Karpas-422 (cell line): ENCODE results near the gene RPF1. TPM values are rescaled to one million over a fixed set of nuclear protein-coding genes. Genes with fewer than 3 reads are reported as not detected.
"Not testable (repeated sequence)": the region's sequence is repeated elsewhere in the genome, so short reads cannot be mapped to it uniquely, and the experiment has no call there.

Experiments used
- DNase-seq: peaks from one replicate; pipeline ENCODE4 v3.0.0-alpha.2; 2015
- H2AFZ ChIP-seq: fragments of 200-600 bp; sonication (generic); 2 replicates; pipeline ENCODE4 v1.6.1; 2014; ENCODE audit warnings: antibody characterized with exemption, low read length, mixed read lengths
- H3K27ac ChIP-seq: fragments of 200-600 bp; sonication (generic); 2 replicates; pipeline ENCODE4 v1.5.1; 2014; ENCODE audit warnings: mild to moderate bottlenecking, low read length, moderate library complexity
- H3K27me3 ChIP-seq: fragments of 200-600 bp; sonication (generic); 2 replicates; pipeline ENCODE4 v1.6.1; 2014; ENCODE audit warnings: low read length, mixed read lengths
- H3K36me3 ChIP-seq: fragments of 200-600 bp; sonication (generic); 2 replicates; pipeline ENCODE4 v1.6.1; 2014; ENCODE audit warnings: low read length, mixed read lengths; ENCODE audit not compliant: insufficient read depth
- H3K4me1 ChIP-seq: fragments of 200-600 bp; sonication (generic); 2 replicates; pipeline ENCODE4 v1.6.1; 2014; ENCODE audit warnings: mild to moderate bottlenecking, low read length, mixed read lengths
- H3K4me2 ChIP-seq: fragments of 200-600 bp; sonication (generic); 2 replicates; pipeline ENCODE4 v1.6.1; 2014; ENCODE audit warnings: low read length, low read depth, mild to moderate bottlenecking; ENCODE audit not compliant: poor library complexity, severe bottlenecking
- H3K4me3 ChIP-seq: fragments of 200-600 bp; sonication (generic); 2 replicates; pipeline ENCODE4 v1.5.1; 2014; ENCODE audit warnings: mild to moderate bottlenecking, antibody characterized with exemption, low read length, mixed read lengths
- H3K79me2 ChIP-seq: fragments of 200-600 bp; sonication (generic); 2 replicates; pipeline ENCODE4 v1.6.1; 2014; ENCODE audit warnings: mild to moderate bottlenecking, low read length, mixed read lengths
- H3K9ac ChIP-seq: fragments of 200-600 bp; sonication (generic); 2 replicates; pipeline ENCODE4 v1.6.0; 2014; ENCODE audit warnings: low read length
- H3K9me2 ChIP-seq: fragments of 200-600 bp; sonication (generic), shearing (Covaris generic); replicated peaks from 2 replicates; pipeline ENCODE4 v1.6.0; 2014; ENCODE audit warnings: mild to moderate bottlenecking, low read length, moderate library complexity; ENCODE audit not compliant: insufficient read depth
- H3K9me3 ChIP-seq: fragments of 300-700, 200-600 bp; sonication (generic); 2 replicates; pipeline ENCODE4 v1.6.1; 2014; ENCODE audit warnings: low read length, mixed read lengths
- H4K20me1 ChIP-seq: fragments of 200-600 bp; sonication (generic); 2 replicates; pipeline ENCODE4 v1.6.1; 2014; ENCODE audit warnings: mild to moderate bottlenecking, antibody characterized with exemption, low read length, low read depth; ENCODE audit not compliant: insufficient read depth
- total RNA-seq: library from RNA; depleted of rRNA; stranded (reverse); fragments of >200 nt; shearing (Covaris generic); gene quantifications from 2 replicates; pipeline ENCODE4 v1.2.3, GENCODE V29; 2014; ENCODE audit warnings: low replicate concordance

RPF1 gene
- total RNA-seq, 1 experiment from 2014 or later = 70.8 TPM

GRCh38 chr1:84442747-84443646, 36.1 kb upstream of the RPF1 start:
- not testable (repeated sequence) for H3K4me3 ChIP-seq, H3K9me3 ChIP-seq, H3K9ac ChIP-seq, H3K27me3 ChIP-seq, H3K4me2 ChIP-seq, H3K79me2 ChIP-seq, H4K20me1 ChIP-seq, DNase-seq, H3K36me3 ChIP-seq, H2AFZ ChIP-seq, H3K27ac ChIP-seq, H3K9me2 ChIP-seq, H3K4me1 ChIP-seq

DNA sequence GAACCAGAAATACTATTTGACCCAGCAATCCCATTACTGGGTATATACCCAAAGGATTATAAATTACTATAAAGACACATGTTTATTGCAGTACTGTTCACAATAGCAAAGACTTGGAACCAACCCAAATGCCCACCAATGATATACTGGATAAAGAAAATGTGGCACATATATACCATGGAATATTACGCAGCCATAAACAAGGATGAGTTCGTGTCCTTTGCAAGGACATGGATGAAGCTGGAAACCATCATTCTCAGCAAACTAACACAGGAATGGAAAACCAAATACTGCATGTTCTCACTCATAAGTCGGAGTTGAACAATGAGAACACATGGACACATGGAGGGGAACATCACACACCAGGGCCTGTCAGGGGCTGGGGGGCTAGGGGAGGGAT, 30.4 kb upstream of the RPF1 start:
- DNase-seq, H3K9me3 ChIP-seq, H3K9me2 ChIP-seq, H3K36me3 ChIP-seq, H3K27ac ChIP-seq, H4K20me1 ChIP-seq, H3K9ac ChIP-seq, H3K79me2 ChIP-seq, H3K4me2 ChIP-seq, H3K4me1 ChIP-seq, H3K4me3 ChIP-seq, H2AFZ ChIP-seq, H3K27me3 ChIP-seq: not testable (repeated sequence)

DNA sequence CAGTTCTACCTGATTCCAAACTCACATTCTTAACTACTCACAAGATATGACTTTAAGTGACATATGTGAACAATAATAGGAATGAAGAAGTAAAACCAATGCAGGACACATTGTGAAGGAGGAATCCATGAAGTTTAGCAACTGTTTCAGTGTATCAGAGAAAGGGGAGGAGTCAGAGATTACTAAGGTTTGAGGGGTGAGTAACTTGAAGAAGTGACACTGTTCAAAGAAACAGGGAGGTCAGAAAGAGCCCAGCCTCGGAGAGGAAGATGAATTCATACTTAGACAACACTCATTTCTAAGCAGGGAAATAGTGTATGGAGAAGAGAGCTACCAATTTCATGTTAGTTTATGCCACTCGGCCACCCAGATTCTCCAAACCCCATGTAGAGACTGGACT, 28.2 kb upstream of the RPF1 start:
- no peaks in the 10 kb centered on the region for H3K9me2 ChIP-seq
- DNase-seq = no peak
- no peaks in the 10 kb centered on the region for H3K27me3 ChIP-seq
- H3K4me3 ChIP-seq = no peak overlapping the region
- H4K20me1 ChIP-seq = no peaks in the 10 kb centered on the region
- no peak overlapping the region for H3K27ac ChIP-seq
- no peak overlapping the region for H3K4me2 ChIP-seq
- no peak overlapping the region for H2AFZ ChIP-seq
- no peaks in the 10 kb centered on the region for H3K36me3 ChIP-seq
- no peaks in the 10 kb centered on the region for H3K79me2 ChIP-seq
- no peaks in the 10 kb centered on the region for H3K9me3 ChIP-seq
- H3K4me1 ChIP-seq = no peaks in the 10 kb centered on the region
- H3K9ac ChIP-seq = no peak overlapping the region

GRCh38 chr1:84452436-84452835, 26.6 kb upstream of the RPF1 start:
- H3K79me2 ChIP-seq = no peaks in the 10 kb centered on the region

DNA sequence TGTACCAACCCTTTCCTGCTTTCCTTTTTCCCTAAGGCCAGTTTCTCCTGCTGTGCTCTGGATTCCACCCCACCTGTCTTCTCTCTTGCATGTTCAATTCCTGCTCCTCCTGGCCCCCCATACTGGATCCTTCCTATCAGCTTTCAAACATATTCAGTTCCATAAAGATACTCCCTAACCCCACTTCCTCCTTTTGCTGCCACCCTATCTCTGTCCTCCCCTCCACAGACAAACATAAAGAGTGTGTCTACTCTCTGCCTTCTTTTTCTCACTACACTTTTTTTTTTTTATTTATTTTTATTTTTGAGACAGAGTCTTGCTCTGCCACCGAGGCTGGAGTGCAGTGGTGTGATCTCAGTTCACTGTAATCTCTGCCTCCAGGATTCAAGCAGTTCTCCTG, 16.9 kb upstream of the RPF1 start:
- Histone ChIP-seq H3K36me3 (no peaks in the 10 kb centered on the region), H3K79me2 (no peaks in the 10 kb centered on the region), H3K27ac (no peak overlapping the region), H3K4me3 (no peak overlapping the region), H4K20me1 (no peaks in the 10 kb centered on the region), H3K4me2 (no peak overlapping the region), H3K4me1 (no peaks in the 10 kb centered on the region), H3K9ac (no peak overlapping the region), H3K9me3 (no peaks in the 10 kb centered on the region), H3K9me2 (no peaks in the 10 kb centered on the region), H3K27me3 (no peaks in the 10 kb centered on the region), H2AFZ (no peak overlapping the region)
- DNase-seq = no peak

More at GRCh38 chr1:84452436-84452835, 26.6 kb upstream of the RPF1 start:
- Histone ChIP-seq H2AFZ (no peak overlapping the region), H3K9me2 (no peaks in the 10 kb centered on the region), H3K36me3 (no peaks in the 10 kb centered on the region), H3K9ac (no peak overlapping the region), H3K4me2 (no peak overlapping the region), H3K9me3 (no peaks in the 10 kb centered on the region), H4K20me1 (no peaks in the 10 kb centered on the region), H3K27ac (no peak overlapping the region), H3K27me3 (no peaks in the 10 kb centered on the region), H3K4me3 (no peak overlapping the region), H3K4me1 (no peaks in the 10 kb centered on the region)
- no peak for DNase-seq

DNA sequence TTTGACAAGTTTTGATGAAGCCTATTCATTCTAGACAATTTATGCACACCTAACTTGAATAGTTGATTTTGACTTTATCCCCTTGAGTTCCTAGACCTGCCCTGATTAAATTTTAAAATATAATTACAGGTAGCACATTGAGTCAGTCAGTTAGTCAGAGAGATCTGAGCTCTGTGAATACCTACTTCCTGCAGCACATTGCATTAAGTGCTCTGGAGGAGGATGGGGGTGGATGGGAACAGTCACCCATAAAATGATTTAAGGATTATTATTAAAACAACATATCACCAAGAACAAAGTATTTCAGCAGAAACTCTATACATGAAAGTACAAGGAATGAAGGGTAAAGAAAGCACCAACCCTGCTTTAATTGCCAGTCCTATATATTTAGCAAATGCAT, 11.8 kb upstream of the RPF1 start:
- Histone ChIP-seq H3K27ac (no peak overlapping the region), H3K79me2 (no peaks in the 10 kb centered on the region), H4K20me1 (no peaks in the 10 kb centered on the region), H3K4me3 (no peak overlapping the region), H3K4me1 (no peaks in the 10 kb centered on the region), H2AFZ (no peak overlapping the region), H3K9me3 (no peaks in the 10 kb centered on the region), H3K4me2 (no peak overlapping the region), H3K9ac (no peak overlapping the region), H3K36me3 (no peaks in the 10 kb centered on the region), H3K27me3 (no peaks in the 10 kb centered on the region), H3K9me2 (no peaks in the 10 kb centered on the region)
- no peak for DNase-seq

DNA sequence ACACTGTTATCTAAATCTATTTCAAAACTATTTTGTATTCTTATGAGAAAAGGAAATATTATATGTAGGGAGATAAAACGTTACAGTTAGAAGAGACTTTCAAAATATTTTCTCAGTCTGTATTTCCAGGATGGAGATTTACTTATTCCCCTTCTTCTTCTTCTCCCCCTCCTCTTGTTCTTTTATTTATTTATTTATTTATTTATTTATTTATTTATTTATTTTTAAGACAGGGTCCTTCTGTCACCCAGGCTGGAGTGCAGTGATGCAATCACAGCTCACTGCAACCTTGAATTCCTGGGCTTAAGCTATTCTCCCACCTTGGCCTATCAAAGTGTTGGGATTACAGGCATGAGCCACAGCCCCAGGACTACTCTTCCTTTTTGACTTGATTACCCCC, 2.8 kb upstream of the RPF1 start:
- peaks cover 3% of the 10 kb centered on the region; the same call in 1 of the 2 replicates for H3K9me3 ChIP-seq
- no peak overlapping the region for H3K9ac ChIP-seq
- H3K36me3 ChIP-seq = peaks cover 2% of the 10 kb centered on the region
- H4K20me1 ChIP-seq = peaks cover 7% of the 10 kb centered on the region; the same call in 1 of the 2 replicates
- no peaks in the 10 kb centered on the region for H3K9me2 ChIP-seq
- H3K79me2 ChIP-seq = peaks cover 21% of the 10 kb centered on the region
- H3K4me3 ChIP-seq = no peak overlapping the region
- H3K27ac ChIP-seq = no peak overlapping the region
- H3K4me2 ChIP-seq = no peak overlapping the region
- H3K27me3 ChIP-seq = no peaks in the 10 kb centered on the region
- no peak overlapping the region for H2AFZ ChIP-seq
- H3K4me1 ChIP-seq = peaks cover 18% of the 10 kb centered on the region
- no peak for DNase-seq

DNA sequence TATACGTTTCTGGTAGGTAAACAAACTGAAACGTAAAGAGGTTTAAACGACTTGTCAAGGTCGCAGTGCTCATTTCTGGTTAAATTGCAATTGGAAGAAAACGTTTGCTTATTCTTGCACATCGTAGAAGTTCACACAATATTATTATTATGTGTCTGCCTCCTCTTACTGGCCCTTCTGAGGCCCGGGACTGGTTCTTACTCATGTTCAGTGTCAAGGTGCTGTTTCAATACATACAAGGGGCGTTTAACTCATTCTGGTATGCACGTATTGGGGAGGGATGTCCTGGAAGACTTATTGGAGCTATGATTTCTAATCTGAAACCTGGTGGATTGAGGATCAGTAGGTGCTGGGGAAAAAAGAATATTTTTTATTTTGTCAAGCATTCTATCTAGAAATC, 932 bp downstream of the RPF1 start:
- no peaks in the 10 kb centered on the region for H3K27me3 ChIP-seq
- H3K4me2 ChIP-seq = peak overlapping the region; percentile 98
- H2AFZ ChIP-seq = no peak overlapping the region
- peaks cover 59% of the 10 kb centered on the region for H3K79me2 ChIP-seq
- peaks cover 37% of the 10 kb centered on the region for H3K36me3 ChIP-seq
- H3K9me2 ChIP-seq = no peaks in the 10 kb centered on the region
- H3K27ac ChIP-seq = peak overlapping the region; percentile 48; the same call in 1 of the 2 replicates
- peaks cover 3% of the 10 kb centered on the region; the same call in 1 of the 2 replicates for H3K9me3 ChIP-seq
- H4K20me1 ChIP-seq = peaks cover 7% of the 10 kb centered on the region; the same call in 1 of the 2 replicates
- peaks cover 33% of the 10 kb centered on the region for H3K4me1 ChIP-seq
- DNase-seq = no peak
- H3K9ac ChIP-seq = peak overlapping the region; percentile 85
- peak overlapping the region; percentile 92 for H3K4me3 ChIP-seq
